Activated CD8-positive, alpha-beta memory T cell treated with anti-CD3 and anti-CD28 coated beads, Interleukin-2, amount 50 U/mL, for 24 hours (primary cell): Measurements from ENCODE around the gene WWOX.

ENCODE experiments used
- DNase-seq: peaks from one replicate; pipeline ENCODE4 v3.0.0-alpha.2; 2020; ENCODE audit errors: extremely low read depth

Gene WWOX

GRCh38 chr16:79064256-79064972 lies 965.0 kb downstream of the WWOX start:
- no peak for DNase-seq

- DNase-seq: no peak
Measured at GRCh38 chr16:79066561-79066960, 967.1 kb downstream of the WWOX start.

GRCh38 chr16:79067600-79067999 lies 968.1 kb downstream of the WWOX start:
- DNase-seq: no peak

GRCh38 chr16:79069121-79069520 lies 969.7 kb downstream of the WWOX start:
- DNase-seq: no peak

GRCh38 chr16:79069633-79070032 lies 970.2 kb downstream of the WWOX start:
- no peak for DNase-seq

GRCh38 chr16:79071424-79071823 lies 972.0 kb downstream of the WWOX start:
- no peak for DNase-seq

- DNase-seq: no peak
Measured at GRCh38 chr16:79072517-79072916, 973.1 kb downstream of the WWOX start.

GRCh38 chr16:79073566-79073965 lies 974.1 kb downstream of the WWOX start:
- no peak for DNase-seq

- no peak for DNase-seq
Measured at GRCh38 chr16:79074541-79074940, 975.1 kb downstream of the WWOX start.

GRCh38 chr16:79074951-79075350 lies 975.5 kb downstream of the WWOX start:
- no peak for DNase-seq

GRCh38 chr16:79076047-79076767 lies 976.8 kb downstream of the WWOX start:
- no peak for DNase-seq

GRCh38 chr16:79077346-79077745 lies 977.9 kb downstream of the WWOX start:
- DNase-seq: no peak

GRCh38 chr16:79079656-79080420 lies 980.4 kb downstream of the WWOX start:
- DNase-seq: no peak

- DNase-seq: no peak
Measured at GRCh38 chr16:79081297-79082066, 982.0 kb downstream of the WWOX start.

GRCh38 chr16:79082970-79083369 lies 983.5 kb downstream of the WWOX start:
- no peak for DNase-seq

GRCh38 chr16:79083508-79084299 lies 984.2 kb downstream of the WWOX start:
- DNase-seq: no peak

- no peak for DNase-seq
Measured at GRCh38 chr16:79088971-79089370, 989.5 kb downstream of the WWOX start.

- DNase-seq: peak; percentile 31
Measured at GRCh38 chr16:79089735-79090284, 990.4 kb downstream of the WWOX start.

GRCh38 chr16:79090966-79091365 lies 991.5 kb downstream of the WWOX start:
- no peak for DNase-seq

GRCh38 chr16:79092846-79093245 lies 993.4 kb downstream of the WWOX start:
- no peak for DNase-seq

GRCh38 chr16:79093554-79093967 lies 994.1 kb downstream of the WWOX start:
- DNase-seq: no peak
